H1 (cell line): ENCODE data around the gene DAPL1. TPM values are rescaled to one million over a fixed set of nuclear protein-coding genes. Genes with fewer than 3 reads are reported as not detected.

ENCODE experiments used
- CTCF ChIA-PET: fragments of 300-600 bp; sonication (Branson Sonifier 250); formaldehyde crosslinking; loops from one replicate; lab custom pipeline; 2021; ENCODE audit not compliant: partially characterized antibody; lab: Charles Lee
- POLR2A ChIA-PET: fragments of 300-600 bp; sonication (Branson Sonifier 250); formaldehyde crosslinking; loops from one replicate; lab custom pipeline; 2021; ENCODE audit warnings: inconsistent platforms; ENCODE audit not compliant: partially characterized antibody; lab: Charles Lee
- DNase-seq, 2 experiments: peaks; one replicate each; pipeline versions ENCODE4 v3.0.0 to v3.0.0-alpha.2; 2010 to 2022; ENCODE audit warnings: low spot score in 2 of 2, low read depth in 1 of 2, mixed read lengths in 1 of 2
- FAIRE-seq: peaks from 2 replicates; lab custom pipeline; 2011; peaks lifted over from hg19 to GRCh38; lab: Jason Lieb, UNC
- H2AFZ ChIP-seq: 2 replicates; pipeline ENCODE4 v1.8.1; 2012; ENCODE audit warnings: low read length, inconsistent platforms
- H2AK5ac ChIP-seq: 2 replicates; pipeline ENCODE4 v1.6.1; 2013; ENCODE audit warnings: low read depth, low read length
- H2BK120ac ChIP-seq: replicated peaks from 2 replicates; pipeline ENCODE3; 2013; ENCODE audit warnings: low read depth, low read length, inconsistent platforms
- H2BK12ac ChIP-seq: 2 replicates; pipeline ENCODE4 v1.6.1; 2013; ENCODE audit warnings: low read depth, low read length
- H2BK15ac ChIP-seq: 2 replicates; pipeline ENCODE4 v1.6.1; 2013; ENCODE audit warnings: low read length
- H2BK20ac ChIP-seq: 2 replicates; pipeline ENCODE4 v1.6.1; 2013; ENCODE audit warnings: low read length
- H2BK5ac ChIP-seq: 2 replicates; pipeline ENCODE4 v1.6.1; 2013; ENCODE audit warnings: low read depth, low read length
- H3K14ac ChIP-seq: 2 replicates; pipeline ENCODE4 v1.6.1; 2013; ENCODE audit warnings: inconsistent platforms; ENCODE audit not compliant: insufficient read length
- H3K18ac ChIP-seq: 2 replicates; pipeline ENCODE4 v1.6.1; 2013; ENCODE audit warnings: low read length; ENCODE audit errors: extremely low read depth
- H3K23ac ChIP-seq: 2 replicates; pipeline ENCODE4 v1.6.1; 2013; ENCODE audit warnings: inconsistent platforms; ENCODE audit not compliant: insufficient read length
- H3K23me2 ChIP-seq: 2 replicates; pipeline ENCODE4 v1.6.1; 2013; ENCODE audit warnings: low read depth, low read length
- H3K27ac ChIP-seq: 2 replicates; pipeline ENCODE4 v1.6.1; 2011; ENCODE audit warnings: low read depth, low read length, inconsistent platforms
- H3K27me3 ChIP-seq, 4 experiments: replicated peaks in 1 of 4; 1 replicate in 1 of 4; 2 replicates in 3 of 4; pipeline versions ENCODE4 v1.6.1 to v1.8.1; 2011 to 2013; ENCODE audit warnings: low read length in 3 of 4, mild to moderate bottlenecking in 3 of 4, inconsistent platforms in 2 of 4, mixed read lengths in 2 of 4, moderate library complexity in 1 of 4; ENCODE audit not compliant: control insufficient read depth in 3 of 4, insufficient read depth in 3 of 4; ENCODE audit errors: extremely low read depth in 1 of 4
- H3K36me3 ChIP-seq, 4 experiments: 2 replicates each; pipeline versions ENCODE4 v1.6.1 to v1.8.1; 2011 to 2013; ENCODE audit warnings: mild to moderate bottlenecking in 4 of 4, low read length in 3 of 4, moderate library complexity in 2 of 4, control low read depth in 1 of 4, inconsistent platforms in 1 of 4; ENCODE audit not compliant: insufficient read depth in 4 of 4, control insufficient read depth in 2 of 4
- H3K4ac ChIP-seq: replicated peaks from 2 replicates; pipeline ENCODE3; 2013; ENCODE audit warnings: low read length, low read depth, mixed read lengths, inconsistent platforms; ENCODE audit not compliant: insufficient read length
- H3K4me1 ChIP-seq, 4 experiments: replicated peaks in 1 of 4; 1 replicate in 1 of 4; 2 replicates in 3 of 4; pipeline versions ENCODE4 v1.6.1 to v1.8.1; 2011 to 2013; ENCODE audit warnings: low read length in 3 of 4, inconsistent platforms in 2 of 4, mixed read lengths in 1 of 4; ENCODE audit not compliant: insufficient read depth in 4 of 4, control insufficient read depth in 3 of 4
- H3K4me2 ChIP-seq, 2 experiments: 2 replicates each; pipeline versions ENCODE4 v1.6.1 to v1.8.1; 2011 to 2013; ENCODE audit warnings: low read depth in 2 of 2, low read length in 2 of 2, control low read depth in 1 of 2, inconsistent platforms in 1 of 2, mild to moderate bottlenecking in 1 of 2; ENCODE audit not compliant: insufficient read depth in 1 of 2
- H3K4me3 ChIP-seq, 4 experiments: fragments of 200-600, 300-600 bp in 1 of 4; sonication (generic), shearing (Covaris generic), sonication (Bioruptor Twin) in 1 of 4; 2 replicates each; pipeline versions ENCODE4 v1.5.1 to v1.8.1; 2011 to 2016; ENCODE audit warnings: low read length in 4 of 4, low read depth in 3 of 4, control low read depth in 2 of 4, inconsistent platforms in 2 of 4, mild to moderate bottlenecking in 2 of 4, mixed read lengths in 1 of 4, moderate library complexity in 1 of 4; ENCODE audit not compliant: insufficient read depth in 2 of 4; ENCODE audit errors: extremely low read depth in 1 of 4
- H3K56ac ChIP-seq: replicated peaks from 2 replicates; pipeline ENCODE3; 2013; ENCODE audit warnings: low read depth, mild to moderate bottlenecking, mixed read lengths, low read length, inconsistent platforms; ENCODE audit not compliant: insufficient read length
- H3K79me1 ChIP-seq: 2 replicates; pipeline ENCODE4 v1.6.1; 2013; ENCODE audit warnings: low read depth, low read length, control low read depth
- H3K79me2 ChIP-seq, 2 experiments: 2 replicates each; pipeline versions ENCODE4 v1.6.1 to v1.8.1; 2012 to 2013; ENCODE audit warnings: low read length in 2 of 2, mild to moderate bottlenecking in 2 of 2, inconsistent platforms in 1 of 2; ENCODE audit not compliant: insufficient read depth in 2 of 2, control insufficient read depth in 1 of 2
- H3K9ac ChIP-seq, 4 experiments: replicated peaks in 1 of 4; 1 replicate in 1 of 4; 2 replicates in 3 of 4; pipeline versions ENCODE4 v1.6.1 to v1.8.1; 2011 to 2013; ENCODE audit warnings: low read depth in 3 of 4, low read length in 3 of 4, control low read depth in 2 of 4, mild to moderate bottlenecking in 2 of 4, moderate library complexity in 2 of 4, inconsistent platforms in 1 of 4; ENCODE audit errors: extremely low read depth in 1 of 4
- H3K9me3 ChIP-seq, 2 experiments: 2 replicates each; pipeline versions ENCODE4 v1.6.1 to v1.8.1; 2012 to 2013; ENCODE audit warnings: mild to moderate bottlenecking in 2 of 2, moderate library complexity in 2 of 2, control low read depth in 1 of 2, inconsistent platforms in 1 of 2, low read depth in 1 of 2, low read length in 1 of 2, mixed read lengths in 1 of 2; ENCODE audit not compliant: insufficient read depth in 2 of 2
- H4K20me1 ChIP-seq, 2 experiments: replicated peaks in 1 of 2; 2 replicates each; pipeline versions ENCODE3 to v1.8.1; 2011 to 2013; ENCODE audit warnings: inconsistent platforms in 2 of 2, low read length in 2 of 2, mild to moderate bottlenecking in 1 of 2; ENCODE audit not compliant: insufficient read depth in 2 of 2, control insufficient read depth in 1 of 2
- H4K5ac ChIP-seq: 2 replicates; pipeline ENCODE4 v1.6.1; 2013; ENCODE audit warnings: low read length, low read depth, mixed read lengths, inconsistent platforms; ENCODE audit not compliant: insufficient read length
- H4K8ac ChIP-seq: 2 replicates; pipeline ENCODE4 v1.8.0; 2013; ENCODE audit warnings: mild to moderate bottlenecking, moderate library complexity, low read length, inconsistent platforms; ENCODE audit not compliant: insufficient read depth; ENCODE audit errors: extremely low read depth
- H4K91ac ChIP-seq: replicated peaks from 2 replicates; pipeline ENCODE3; 2013; ENCODE audit warnings: low read length, mixed read lengths, inconsistent platforms; ENCODE audit not compliant: insufficient read length
- CBX5 ChIP-seq: fragments of 300-800, 300-1000 bp; sonication (generic); IDR thresholded peaks from 2 replicates; pipeline ENCODE4 v1.7.1; 2016; ENCODE audit warnings: antibody characterized with exemption, low read length, low read depth
- WGBS, 2 experiments: shearing (Covaris generic) in 1 of 2; methylation state at CpG; one replicate each; pipeline versions ENCODE4 v1.1.6 to v1.1.7; 2013 to 2015; ENCODE audit warnings: low lambda C conversion rate in 2 of 2, mixed read lengths in 2 of 2, inconsistent platforms in 1 of 2, low coverage in 1 of 2, missing lambda C conversion rate in 1 of 2; ENCODE audit not compliant: insufficient replicate concordance in 2 of 2, insufficient coverage in 1 of 2, insufficient read length in 1 of 2; ENCODE audit errors: extremely low coverage in 1 of 2, missing lambda C conversion rate in 1 of 2; 5-methylcytosine and 5-hydroxymethylcytosine counted together
- polyA plus RNA-seq, 7 experiments: library from polyadenylated mRNA; depleted of rRNA in 3 of 7; stranded (reverse) in 5 of 7; unstranded in 2 of 7; fragments of >200 nt in 5 of 7; fragments of 200-250 nt in 2 of 7; gene quantifications; 1 replicate in 5 of 7; 2 replicates in 1 of 7; 4 replicates in 1 of 7; pipeline versions ENCODE4 v1.2.1 to v1.2.3, GENCODE V29; 2011 to 2013; ENCODE audit warnings: missing spikeins in 2 of 7, mixed read lengths in 2 of 7
- total RNA-seq: library from RNA; stranded (reverse); fragmentation: NEBNext Ultra II Directional; extraction: Animal tissue kit (Norgen Biotek cat#: 25700); gene quantifications from 2 replicates; pipeline ENCODE4 v1.2.1, GENCODE V29; 2021

Gene DAPL1
- total and polyA plus RNA-seq, 2 of the 8 experiments (the other 6 are each of a cell fraction or from before 2014, with no cell fraction given), result not detected

DNA sequence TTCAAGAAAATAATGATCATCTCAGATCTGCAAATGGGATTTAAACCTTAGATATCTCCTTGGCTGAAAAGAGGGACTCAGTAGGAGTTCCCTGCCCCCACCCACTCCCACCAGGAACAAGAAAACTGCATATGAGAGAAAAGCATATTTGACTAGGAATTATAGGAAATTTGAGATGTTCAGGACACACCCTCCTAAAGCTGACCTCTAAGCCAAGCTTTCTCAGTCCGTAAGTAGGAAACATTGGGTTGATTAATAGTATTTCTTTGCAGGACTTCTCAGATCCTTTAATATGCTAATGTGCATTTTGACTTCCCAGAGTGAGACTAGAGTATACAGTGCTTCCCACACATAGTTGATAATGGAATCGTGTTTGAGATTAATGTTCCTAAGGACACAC is 47.8 kb upstream of the DAPL1 start:
- no peaks in the 10 kb centered on the region; the same call in none of the 2 replicates for H3K23me2 ChIP-seq
- no peaks in the 10 kb centered on the region for H4K20me1 ChIP-seq
- no peak overlapping the region for H2BK120ac ChIP-seq
- no peak overlapping the region for H2AFZ ChIP-seq
- FAIRE-seq (no peak), DNase-seq (no peak)
- H3K27ac ChIP-seq, result no peak overlapping the region
- H4K5ac ChIP-seq, result no peak overlapping the region
- no peak overlapping the region for H3K23ac ChIP-seq
- ChIA-PET POLR2A (no interaction called here), CTCF (interaction anchor here (1.1 to 28.7 kb wide), 9 partner anchors 9 to 720 kb away, joined by 3 to 416 read pairs (median 33); no protein-coding TSS in a partner anchor)
- H3K56ac ChIP-seq, result no peak overlapping the region
- H2BK15ac ChIP-seq, result no peak overlapping the region
- no peaks in the 10 kb centered on the region for H3K36me3 ChIP-seq
- H3K14ac ChIP-seq, result no peak overlapping the region
- no peak overlapping the region for H3K9ac ChIP-seq
- H3K79me2 ChIP-seq, result no peaks in the 10 kb centered on the region
- H3K4me1 ChIP-seq, result peaks cover 5 to 11% (median 6%) of the 10 kb centered on the region in 4 experiments
- no peaks in the 10 kb centered on the region for H3K79me1 ChIP-seq
- no peak for TF ChIP-seq CBX5
- no peak overlapping the region for H2BK20ac ChIP-seq
- H2BK12ac ChIP-seq, result no peak overlapping the region
- 89% methylated on average over 2 of the region's 2 CpGs; no CpG with 5 or more reads in 1 of the 2 experiments for WGBS, 2 experiments
- H3K4me2 ChIP-seq, result no peak overlapping the region
- no peak overlapping the region for H3K4ac ChIP-seq
- H2BK5ac ChIP-seq, result no peak overlapping the region
- H3K18ac ChIP-seq, result no peak overlapping the region
- H4K8ac ChIP-seq, result no peak overlapping the region
- no peaks in the 10 kb centered on the region; a peak in 1 of 7 replicates for H3K27me3 ChIP-seq
- no peak overlapping the region for H2AK5ac ChIP-seq
- H3K4me3 ChIP-seq, result no peak overlapping the region
- no peak overlapping the region for H4K91ac ChIP-seq
- H3K9me3 ChIP-seq, result no peaks in the 10 kb centered on the region
